Measurements from ENCODE around the gene CMTM1.

CMTM1 gene

DNA sequence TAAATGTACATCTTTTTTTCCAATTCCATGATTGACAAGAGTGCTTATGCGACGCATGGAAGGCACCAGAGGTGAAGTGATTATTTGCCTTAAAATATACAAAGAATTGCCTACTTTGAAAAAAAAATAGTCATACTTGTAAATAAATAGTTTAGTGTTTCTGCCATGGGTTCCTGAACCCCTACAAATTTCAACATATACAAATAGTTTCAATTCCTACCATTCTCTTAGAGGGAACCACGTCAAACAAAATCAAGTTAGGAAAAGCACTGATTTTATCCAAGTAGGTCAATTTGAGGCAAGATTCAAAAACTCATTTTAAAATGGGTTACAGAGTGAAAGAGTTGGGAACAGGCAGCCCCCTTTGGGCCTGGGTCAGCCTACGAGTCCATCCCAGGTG lies 49.9 kb downstream of the CMTM1 start:
- no peak overlapping the region for H3K27ac ChIP-seq
- no peak for TF ChIP-seq ZFX (IDR thresholded peaks at IDR 0.05)
- TF ChIP-seq, protein P1, sequence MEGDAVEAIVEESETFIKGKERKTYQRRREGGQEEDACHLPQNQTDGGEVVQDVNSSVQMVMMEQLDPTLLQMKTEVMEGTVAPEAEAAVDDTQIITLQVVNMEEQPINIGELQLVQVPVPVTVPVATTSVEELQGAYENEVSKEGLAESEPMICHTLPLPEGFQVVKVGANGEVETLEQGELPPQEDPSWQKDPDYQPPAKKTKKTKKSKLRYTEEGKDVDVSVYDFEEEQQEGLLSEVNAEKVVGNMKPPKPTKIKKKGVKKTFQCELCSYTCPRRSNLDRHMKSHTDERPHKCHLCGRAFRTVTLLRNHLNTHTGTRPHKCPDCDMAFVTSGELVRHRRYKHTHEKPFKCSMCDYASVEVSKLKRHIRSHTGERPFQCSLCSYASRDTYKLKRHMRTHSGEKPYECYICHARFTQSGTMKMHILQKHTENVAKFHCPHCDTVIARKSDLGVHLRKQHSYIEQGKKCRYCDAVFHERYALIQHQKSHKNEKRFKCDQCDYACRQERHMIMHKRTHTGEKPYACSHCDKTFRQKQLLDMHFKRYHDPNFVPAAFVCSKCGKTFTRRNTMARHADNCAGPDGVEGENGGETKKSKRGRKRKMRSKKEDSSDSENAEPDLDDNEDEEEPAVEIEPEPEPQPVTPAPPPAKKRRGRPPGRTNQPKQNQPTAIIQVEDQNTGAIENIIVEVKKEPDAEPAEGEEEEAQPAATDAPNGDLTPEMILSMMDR (conservative IDR thresholded peaks at IDR 0.05): no peak

DNA sequence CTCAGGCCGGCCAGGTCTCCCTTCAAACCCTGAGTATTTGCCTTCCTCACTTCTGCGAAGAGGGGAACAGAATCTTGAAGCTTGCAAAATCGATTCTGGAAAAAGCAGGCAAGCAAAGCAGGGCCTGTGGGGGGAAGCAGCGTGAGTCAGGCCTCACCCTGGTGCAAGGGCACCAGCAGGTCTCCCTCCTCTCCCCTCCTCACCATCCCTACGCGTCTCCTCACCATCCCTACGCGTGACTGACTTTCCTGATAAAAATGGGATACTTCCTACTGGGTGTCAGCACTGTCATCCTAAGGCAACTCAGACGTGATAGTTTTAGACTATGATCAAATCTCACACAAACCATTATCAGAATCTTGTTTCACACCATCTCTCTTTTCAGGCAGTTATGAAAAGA lies 50.4 kb downstream of the CMTM1 start:
- no peak overlapping the region for H3K27ac ChIP-seq
- TF ChIP-seq, protein P1 (conservative IDR thresholded peaks at IDR 0.05): no peak
- TF ChIP-seq ZFX (IDR thresholded peaks at IDR 0.05): no peak

DNA sequence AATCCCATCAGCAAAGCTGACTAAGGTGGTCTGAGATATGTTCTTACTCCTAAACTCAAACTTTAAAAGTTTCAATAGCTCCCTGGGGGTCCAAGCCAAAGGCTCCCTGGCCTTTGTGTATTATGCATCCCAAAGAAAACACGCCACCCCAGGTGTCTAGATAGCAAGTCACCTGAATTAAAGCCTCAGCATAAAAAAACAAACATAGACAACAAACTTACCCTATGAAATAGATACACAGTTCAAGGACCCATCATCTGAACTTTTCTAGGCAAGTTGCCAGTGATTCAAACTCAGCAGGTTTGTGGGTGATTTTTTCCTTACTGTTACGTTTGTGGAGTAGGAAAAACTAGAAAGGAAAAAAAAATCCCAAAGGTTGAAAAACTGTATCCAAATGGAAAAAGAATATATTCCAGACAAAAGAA lies 50.8 kb downstream of the CMTM1 start:
- no peak overlapping the region for H3K27ac ChIP-seq
- no peak for TF ChIP-seq ZFX (IDR thresholded peaks at IDR 0.05)
- TF ChIP-seq, protein P1 (conservative IDR thresholded peaks at IDR 0.05): no peak

DNA sequence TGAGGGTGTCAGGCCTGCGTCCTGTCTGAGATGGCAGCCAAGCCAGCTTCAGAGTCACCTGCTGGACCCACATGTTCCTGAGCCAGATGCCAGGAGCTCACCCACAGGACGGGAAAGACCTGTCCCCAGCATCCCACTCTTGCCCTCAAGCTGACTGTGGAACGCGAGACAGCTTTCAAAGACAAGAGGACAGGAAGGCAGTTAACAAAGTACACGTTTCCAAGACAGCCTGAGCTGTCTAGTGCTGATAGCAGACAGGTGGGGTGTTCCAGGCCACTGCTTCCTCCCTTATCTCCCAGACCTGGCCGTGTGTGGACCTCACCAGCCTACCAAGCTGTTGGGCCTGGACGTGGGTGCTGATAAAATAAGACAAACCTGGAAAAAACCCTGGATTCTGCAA lies 51.5 kb downstream of the CMTM1 start:
- H3K27ac ChIP-seq: no peak overlapping the region
- TF ChIP-seq, protein P1 (conservative IDR thresholded peaks at IDR 0.05): no peak
- no peak for TF ChIP-seq ZFX (IDR thresholded peaks at IDR 0.05)

DNA sequence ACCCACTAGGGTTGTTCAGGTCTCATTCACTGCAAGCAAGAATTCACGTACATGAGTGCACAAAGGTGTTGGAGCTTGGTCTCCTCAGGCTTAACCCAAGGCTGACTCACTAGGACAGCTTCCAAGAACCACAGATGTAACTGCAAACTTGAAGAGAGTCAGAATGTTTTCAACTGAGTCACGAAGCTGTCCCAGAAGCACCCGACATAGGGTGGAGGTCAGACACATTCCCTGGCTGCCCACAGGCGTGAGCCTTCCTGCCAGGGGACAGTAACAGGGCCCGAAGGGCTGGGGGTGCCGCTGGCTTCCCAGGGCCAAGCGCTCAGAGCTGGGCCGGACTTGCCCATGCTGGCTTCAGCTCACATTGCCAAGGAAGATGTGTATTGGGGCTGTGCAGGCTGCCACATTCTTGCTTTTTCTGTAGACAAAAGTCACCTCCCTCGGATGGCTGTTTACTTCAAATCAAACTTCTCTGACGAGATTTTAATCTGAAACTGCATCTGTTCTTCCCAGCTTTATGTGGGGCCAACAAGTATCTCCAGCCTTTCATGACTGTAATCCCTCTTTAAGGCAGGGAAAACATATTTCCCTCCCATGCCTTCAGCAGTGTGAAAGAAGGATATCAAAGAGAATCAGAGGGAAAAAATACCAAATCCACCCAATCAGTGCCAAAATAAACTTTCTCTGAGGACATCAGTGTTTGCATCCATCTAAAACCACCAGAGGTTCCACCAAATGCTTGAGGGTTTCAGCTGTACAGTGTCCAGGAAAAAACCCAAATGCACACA lies 52.5 kb downstream of the CMTM1 start:
- no peak overlapping the region for H3K27ac ChIP-seq
- TF ChIP-seq, protein P1 (conservative IDR thresholded peaks at IDR 0.05): no peak
- no peak for TF ChIP-seq ZFX (IDR thresholded peaks at IDR 0.05)

DNA sequence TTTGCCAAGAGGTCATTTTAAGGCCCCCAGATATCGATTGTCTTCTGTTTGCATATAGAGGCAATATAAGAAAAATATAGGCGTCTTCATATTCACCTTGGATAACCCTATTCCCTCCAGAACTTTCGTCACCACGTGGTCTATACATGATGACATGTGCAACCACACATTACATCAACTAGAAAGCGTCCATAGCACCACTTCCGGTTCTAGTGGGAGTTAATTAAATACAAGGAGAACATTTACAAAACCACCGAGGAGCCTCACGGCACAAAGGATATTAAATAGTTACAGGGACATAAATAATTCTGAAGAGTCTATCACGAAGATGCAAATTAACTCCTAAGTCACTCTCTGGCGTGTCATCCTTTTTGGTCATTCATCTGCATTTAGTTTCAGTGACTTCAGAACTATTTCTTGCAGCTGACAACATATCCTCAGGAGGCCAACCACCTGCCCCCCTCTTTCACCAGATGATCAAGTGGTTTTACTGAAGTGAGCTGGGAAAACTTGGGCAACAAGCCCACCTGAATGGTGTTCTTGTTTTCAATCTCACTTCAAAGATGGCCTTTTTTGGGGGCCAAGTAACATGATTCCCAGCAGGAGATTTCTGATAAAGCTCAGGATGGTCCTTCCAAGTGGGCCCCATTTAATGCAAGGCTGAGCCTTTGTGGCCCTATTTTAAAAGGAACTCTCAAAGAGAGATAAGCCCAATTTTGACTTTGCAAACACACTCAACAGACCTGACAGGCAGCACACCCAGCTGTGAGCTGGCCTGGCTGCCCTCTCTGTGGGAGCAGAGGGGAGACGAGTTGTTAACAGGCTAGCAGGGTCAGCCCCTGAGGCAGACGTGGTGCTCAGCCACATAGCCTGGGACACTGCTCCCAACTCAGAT lies 53.5 kb downstream of the CMTM1 start:
- H3K27ac ChIP-seq: no peak overlapping the region

More for the DNA sequence above, 53.5 kb downstream of the CMTM1 start:
- TF ChIP-seq ZFX (IDR thresholded peaks at IDR 0.05): no peak
- TF ChIP-seq, protein P1 (conservative IDR thresholded peaks at IDR 0.05): no peak

Data from C4-2B (cell line).